HEK293 (cell line): Measurements from ENCODE around the gene GPR18.
"Not testable (repeated sequence)": the region's sequence is repeated elsewhere in the genome, so short reads cannot be mapped to it uniquely, and the experiment has no call there.

Source experiments
- CTCF ChIA-PET: fragments of 350-600 bp; formaldehyde crosslinking; extraction: SDS; loops from one replicate; lab custom pipeline; 2021; ENCODE audit warnings: antibody characterized with exemption; lab: Yijun Ruan, JAX
- POLR2A ChIA-PET: fragments of 300-600 bp; formaldehyde crosslinking; extraction: SDS; loops from one replicate; lab custom pipeline; 2020; ENCODE audit warnings: antibody characterized with exemption, inconsistent platforms; lab: Yijun Ruan, JAX
- H3K27ac ChIP-seq: fragments of 200-500 bp; sonication (Bioruptor generic); 2 replicates; pipeline ENCODE4 v1.5.1; 2014; ENCODE audit warnings: low read depth, low read length, control low read depth, inconsistent platforms; ENCODE audit errors: extremely low read depth
- H3K36me3 ChIP-seq, 2 experiments: fragments of 200-500 bp in 1 of 2; sonication (Bioruptor generic) in 1 of 2; 1 replicate in 1 of 2; 2 replicates in 1 of 2; pipeline ENCODE4 v1.5.1; 2014 to 2017; ENCODE audit warnings: inconsistent platforms in 2 of 2, low read length in 2 of 2; ENCODE audit not compliant: control insufficient read depth in 2 of 2, insufficient read depth in 1 of 2
- H3K4me1 ChIP-seq: fragments of 200-500 bp; sonication (Bioruptor generic); 2 replicates; pipeline ENCODE4 v1.5.1; 2014; ENCODE audit warnings: mild to moderate bottlenecking, low read length, inconsistent platforms; ENCODE audit not compliant: control insufficient read depth, insufficient read depth
- H3K4me3 ChIP-seq: 2 replicates; pipeline ENCODE4 v1.5.1; 2011; ENCODE audit warnings: low read depth, mild to moderate bottlenecking, control low read depth, low read length, moderate library complexity
- H3K9me3 ChIP-seq: fragments of 200-500 bp; sonication (Bioruptor generic); 2 replicates; pipeline ENCODE4 v1.5.1; 2014; ENCODE audit warnings: low read depth, low read length, inconsistent platforms; ENCODE audit not compliant: control insufficient read depth, insufficient read depth
- AEBP2 ChIP-seq: fragments of 450-650 bp; formaldehyde crosslinking; IDR thresholded peaks from 2 replicates; pipeline ENCODE4 v1.5.1; 2016; ENCODE audit warnings: missing biosample characterization, missing genetic modification characterization, borderline replicate concordance
- GLI2 ChIP-seq: fragments of 450-650 bp; formaldehyde crosslinking; IDR thresholded peaks from 2 replicates; pipeline ENCODE4; 2017; ENCODE audit warnings: missing biosample characterization, missing genetic modification characterization, low read depth, borderline replicate concordance
- MEIS1 ChIP-seq: sonication (generic); formaldehyde crosslinking; IDR thresholded peaks from 2 replicates; pipeline ENCODE4 v1.8.1; 2022; ENCODE audit warnings: missing genetic modification reagents, mild to moderate bottlenecking, borderline replicate concordance
- ZBTB17 ChIP-seq: fragments of 450-650 bp; formaldehyde crosslinking; IDR thresholded peaks from 2 replicates; pipeline ENCODE4 v1.5.1; 2016; ENCODE audit warnings: missing biosample characterization, missing genetic modification characterization
- ZNF121 ChIP-seq: fragments of 450-650 bp; formaldehyde crosslinking; IDR thresholded peaks from 2 replicates; pipeline ENCODE4 v1.5.1; 2016; ENCODE audit warnings: missing biosample characterization, missing genetic modification characterization
- ZNF202 ChIP-seq: fragments of 450-650 bp; formaldehyde crosslinking; IDR thresholded peaks from 2 replicates; pipeline ENCODE4 v1.5.1; 2016; ENCODE audit warnings: missing biosample characterization, missing genetic modification characterization, borderline replicate concordance
- ZNF23 ChIP-seq: fragments of 450-650 bp; formaldehyde crosslinking; IDR thresholded peaks from 2 replicates; pipeline ENCODE4 v1.5.1; 2016; ENCODE audit warnings: missing biosample characterization, missing genetic modification characterization, borderline replicate concordance
- ZNF600 ChIP-seq: fragments of 450-650 bp; formaldehyde crosslinking; IDR thresholded peaks from 2 replicates; pipeline ENCODE4 v1.5.1; 2016; ENCODE audit warnings: missing biosample characterization, missing genetic modification characterization
- ZNF623 ChIP-seq: fragments of 450-650 bp; formaldehyde crosslinking; IDR thresholded peaks from 2 replicates; pipeline ENCODE4 v1.5.1; 2016; ENCODE audit warnings: missing biosample characterization, missing genetic modification characterization
- TF ChIP-seq, protein P1 (sequence below): fragments of 450-650 bp; formaldehyde crosslinking; IDR thresholded peaks from 2 replicates; pipeline ENCODE4 v1.5.1; 2017; ENCODE audit warnings: missing biosample characterization, missing genetic modification characterization
- TF ChIP-seq, protein P2 (sequence below): fragments of 450-650 bp; formaldehyde crosslinking; IDR thresholded peaks from 2 replicates; pipeline ENCODE4 v1.5.1; 2017; ENCODE audit warnings: missing biosample characterization, mild to moderate bottlenecking, missing genetic modification characterization, moderate library complexity

The GPR18 gene

GRCh38 chr13:99230991-99231390, 27.2 kb downstream of the GPR18 start:
- TF ChIP-seq MEIS1 (CRISPR knock-in tag) (no peak), ZNF23 (tag by site-specific recombination) (no peak), AEBP2 (tag by site-specific recombination) (no peak)
- TF ChIP-seq, protein P1, sequence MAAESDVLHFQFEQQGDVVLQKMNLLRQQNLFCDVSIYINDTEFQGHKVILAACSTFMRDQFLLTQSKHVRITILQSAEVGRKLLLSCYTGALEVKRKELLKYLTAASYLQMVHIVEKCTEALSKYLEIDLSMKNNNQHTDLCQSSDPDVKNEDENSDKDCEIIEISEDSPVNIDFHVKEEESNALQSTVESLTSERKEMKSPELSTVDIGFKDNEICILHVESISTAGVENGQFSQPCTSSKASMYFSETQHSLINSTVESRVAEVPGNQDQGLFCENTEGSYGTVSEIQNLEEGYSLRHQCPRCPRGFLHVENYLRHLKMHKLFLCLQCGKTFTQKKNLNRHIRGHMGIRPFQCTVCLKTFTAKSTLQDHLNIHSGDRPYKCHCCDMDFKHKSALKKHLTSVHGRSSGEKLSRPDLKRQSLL (tag by site-specific recombination) = no peak
- peaks cover 6% of the 10 kb centered on the region for H3K4me1 ChIP-seq
- no peaks in the 10 kb centered on the region for H3K36me3 ChIP-seq
- no peak overlapping the region for H3K27ac ChIP-seq
- H3K9me3 ChIP-seq = no peaks in the 10 kb centered on the region
- ChIA-PET CTCF (interaction anchor here (1.3 kb wide), 1 partner anchor 54 kb away, joined by 4 read pairs; no protein-coding TSS in a partner anchor), POLR2A (no interaction called here)
- H3K4me3 ChIP-seq = no peak overlapping the region

DNA sequence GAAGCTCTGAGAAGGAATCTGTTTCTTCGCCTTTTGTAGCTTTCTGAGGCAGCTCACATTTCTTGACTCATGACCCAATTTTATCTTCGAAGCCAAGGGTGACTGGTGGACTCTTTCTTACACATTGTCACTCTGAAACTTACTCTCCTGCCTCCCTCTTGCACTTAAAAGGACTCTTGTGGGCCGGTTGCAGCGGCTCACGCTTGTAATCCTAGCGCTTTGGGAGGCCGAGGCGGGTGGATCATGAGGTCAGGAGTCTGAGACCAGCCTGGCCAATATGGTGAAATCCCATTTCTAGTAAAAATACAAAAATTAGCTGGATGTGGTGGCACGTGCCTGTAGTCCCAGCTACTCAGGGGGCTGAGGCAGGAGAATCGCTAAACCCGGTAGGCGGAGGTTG, 27.6 kb downstream of the GPR18 start:
- 0 out of 2 replicates have a peak, but pooled peaks have one; percentile 25 for TF ChIP-seq ZNF202 (tag by site-specific recombination)
- CTCF ChIA-PET = interaction anchor here (1.3 kb wide), 1 partner anchor 54 kb away, joined by 4 read pairs; no protein-coding TSS in a partner anchor
- POLR2A ChIA-PET, H3K36me3 ChIP-seq, H3K27ac ChIP-seq, H3K4me3 ChIP-seq, H3K9me3 ChIP-seq, H3K4me1 ChIP-seq: not testable (repeated sequence)

GRCh38 chr13:99228737-99229691, 29.2 kb downstream of the GPR18 start:
- Histone ChIP-seq H3K36me3 (no peaks in the 10 kb centered on the region), H3K4me1 (peaks cover 6% of the 10 kb centered on the region), H3K4me3 (no peak overlapping the region), H3K9me3 (no peaks in the 10 kb centered on the region), H3K27ac (0 out of 2 replicates have a peak overlapping the region, but pooled peaks have one; percentile 16)
- POLR2A ChIA-PET = no interaction called here
- CTCF ChIA-PET = interaction anchor here (0.9 kb wide), 1 partner anchor 37 kb away, joined by 3 read pairs; no protein-coding TSS in a partner anchor
- TF ChIP-seq ZNF121 (no peak), GLI2 (tag by site-specific recombination) (no peak), ZNF600 (peak; percentile 87), ZBTB17 (peak; percentile 54), ZNF623 (tag by site-specific recombination) (no peak)

GRCh38 chr13:99227909-99228688, 30.1 kb downstream of the GPR18 start:
- H3K9me3 ChIP-seq = no peaks in the 10 kb centered on the region
- ChIA-PET POLR2A (no interaction called here), CTCF (no interaction called here)
- no peak overlapping the region for H3K4me3 ChIP-seq
- no peaks in the 10 kb centered on the region for H3K36me3 ChIP-seq
- H3K27ac ChIP-seq = no peak overlapping the region
- peaks cover 6% of the 10 kb centered on the region for H3K4me1 ChIP-seq
- no peak for TF ChIP-seq MEIS1 (CRISPR knock-in tag)
- TF ChIP-seq, protein P2, sequence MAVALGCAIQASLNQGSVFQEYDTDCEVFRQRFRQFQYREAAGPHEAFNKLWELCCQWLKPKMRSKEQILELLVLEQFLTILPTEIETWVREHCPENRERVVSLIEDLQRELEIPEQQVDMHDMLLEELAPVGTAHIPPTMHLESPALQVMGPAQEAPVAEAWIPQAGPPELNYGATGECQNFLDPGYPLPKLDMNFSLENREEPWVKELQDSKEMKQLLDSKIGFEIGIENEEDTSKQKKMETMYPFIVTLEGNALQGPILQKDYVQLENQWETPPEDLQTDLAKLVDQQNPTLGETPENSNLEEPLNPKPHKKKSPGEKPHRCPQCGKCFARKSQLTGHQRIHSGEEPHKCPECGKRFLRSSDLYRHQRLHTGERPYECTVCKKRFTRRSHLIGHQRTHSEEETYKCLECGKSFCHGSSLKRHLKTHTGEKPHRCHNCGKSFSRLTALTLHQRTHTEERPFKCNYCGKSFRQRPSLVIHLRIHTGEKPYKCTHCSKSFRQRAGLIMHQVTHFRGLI (tag by site-specific recombination) = peak; percentile 77
